Measurements from ENCODE around the gene ATG9B.
"Not testable (repeated sequence)": the region's sequence is repeated elsewhere in the genome, so short reads cannot be mapped to it uniquely, and the experiment has no call there.

The ATG9B gene

GRCh38 chr7:151058781-151059366 is 34.6 kb upstream of the ATG9B start:
- peak; percentile 16 for DNase-seq (ENCODE audit: low read depth)

GRCh38 chr7:151057989-151058780 is 33.9 kb upstream of the ATG9B start:
- peak; percentile 92 for DNase-seq (ENCODE audit: low read depth)

GRCh38 chr7:151057506-151057988 is 33.3 kb upstream of the ATG9B start, which contains the start of gene CDK5:
TSS of gene CDK5 (minus strand) at chr7:151057897. CDS start at chr7:151057848, 49 bp downstream.
- DNase-seq (ENCODE audit: low read depth): no peak

- DNase-seq (ENCODE audit: low read depth): no peak
Observed at GRCh38 chr7:151056666-151057505, 32.6 kb upstream of the ATG9B start.

- no peak for DNase-seq (ENCODE audit: low read depth)
Observed at GRCh38 chr7:151056283-151056665, 32.0 kb upstream of the ATG9B start.

GRCh38 chr7:151053751-151054150 is 29.5 kb upstream of the ATG9B start:
- DNase-seq (ENCODE audit: low read depth): no peak

GRCh38 chr7:151053096-151053495 is 28.8 kb upstream of the ATG9B start:
- no peak for DNase-seq (ENCODE audit: low read depth)

GRCh38 chr7:151051108-151051507 is 26.8 kb upstream of the ATG9B start:
- peak; percentile 29 for DNase-seq (ENCODE audit: low read depth)

- no peak for DNase-seq (ENCODE audit: low read depth)
Observed at GRCh38 chr7:151048911-151049463, 24.7 kb upstream of the ATG9B start.

- DNase-seq (ENCODE audit: low read depth): no peak
Observed at GRCh38 chr7:151047976-151048815, 23.9 kb upstream of the ATG9B start, which contains the start of gene ASIC3. TSS of gene ASIC3 (plus strand) at chr7:151048531. CDS start at chr7:151048886, 355 bp downstream.

- DNase-seq (ENCODE audit: low read depth): no peak
Observed at GRCh38 chr7:151046603-151047573, 22.6 kb upstream of the ATG9B start.

GRCh38 chr7:151045967-151046366 is 21.7 kb upstream of the ATG9B start:
- no peak for DNase-seq (ENCODE audit: low read depth)

- DNase-seq (ENCODE audit: low read depth): no peak
Observed at GRCh38 chr7:151045262-151045661, 21.0 kb upstream of the ATG9B start.

GRCh38 chr7:151043959-151044358 is 19.7 kb upstream of the ATG9B start:
- DNase-seq (ENCODE audit: low read depth): no peak

- DNase-seq (ENCODE audit: low read depth): not testable (repeated sequence)
Observed at GRCh38 chr7:151043449-151043848, 19.2 kb upstream of the ATG9B start.

GRCh38 chr7:151040616-151041375 is 16.5 kb upstream of the ATG9B start:
- DNase-seq (ENCODE audit: low read depth): no peak

- DNase-seq (ENCODE audit: low read depth): no peak
Observed at GRCh38 chr7:151039850-151040548, 15.7 kb upstream of the ATG9B start.

All from activated T-cell treated with anti-CD3 and anti-CD28 coated beads for 1 hour (primary cell).